H1 (cell line): ENCODE data around the gene EXOSC7.

Experiments
- BCL11A ChIP-seq, 2 experiments: IDR thresholded peaks; one replicate each; pipeline ENCODE4 v1.6.1; 2011; ENCODE audit warnings: low read depth in 2 of 2, low read length in 2 of 2, mild to moderate bottlenecking in 2 of 2
- POLR2A ChIP-seq, 2 experiments: IDR thresholded peaks; 1 replicate in 1 of 2; 2 replicates in 1 of 2; pipeline ENCODE4 v1.6.1; 2011; ENCODE audit warnings: low read depth in 2 of 2, low read length in 2 of 2, mild to moderate bottlenecking in 2 of 2; ENCODE audit errors: control extremely low read depth in 1 of 2
- POLR2AphosphoS5 ChIP-seq: IDR thresholded peaks from 2 replicates; pipeline ENCODE4 v1.6.1; 2011; ENCODE audit warnings: low read depth, low read length
- TF ChIP-seq, protein P1 (sequence below), 3 experiments: IDR thresholded peaks; 1 replicate in 2 of 3; 2 replicates in 1 of 3; pipeline versions ENCODE4 v1.5.1 to v1.6.1; 2011; ENCODE audit warnings: low read length in 3 of 3, mild to moderate bottlenecking in 3 of 3, inconsistent platforms in 2 of 3, low read depth in 1 of 3, moderate library complexity in 1 of 3; ENCODE audit not compliant: insufficient read depth in 1 of 3; ENCODE audit errors: control extremely low read depth in 1 of 3

DNA sequence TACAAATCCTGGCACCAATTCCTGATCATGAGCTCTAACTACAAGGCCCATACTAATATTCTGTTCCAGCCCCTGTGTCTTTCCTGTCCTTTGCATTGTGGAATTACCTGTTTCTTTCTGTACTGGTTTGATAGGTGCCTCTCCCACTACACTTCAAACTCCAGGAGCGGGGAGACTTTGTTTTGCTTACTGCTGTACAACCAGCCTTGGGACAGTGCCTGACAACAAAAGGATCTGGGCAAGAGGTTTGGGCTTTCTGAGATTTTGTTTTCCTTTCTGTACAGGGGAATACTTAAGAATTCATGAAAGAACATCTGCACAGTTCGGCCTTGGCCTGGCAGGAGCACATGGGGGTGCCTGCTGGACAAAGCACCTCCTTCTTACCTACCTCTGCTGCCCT, 45.1 kb upstream of the EXOSC7 start:
- TF ChIP-seq, protein P1, sequence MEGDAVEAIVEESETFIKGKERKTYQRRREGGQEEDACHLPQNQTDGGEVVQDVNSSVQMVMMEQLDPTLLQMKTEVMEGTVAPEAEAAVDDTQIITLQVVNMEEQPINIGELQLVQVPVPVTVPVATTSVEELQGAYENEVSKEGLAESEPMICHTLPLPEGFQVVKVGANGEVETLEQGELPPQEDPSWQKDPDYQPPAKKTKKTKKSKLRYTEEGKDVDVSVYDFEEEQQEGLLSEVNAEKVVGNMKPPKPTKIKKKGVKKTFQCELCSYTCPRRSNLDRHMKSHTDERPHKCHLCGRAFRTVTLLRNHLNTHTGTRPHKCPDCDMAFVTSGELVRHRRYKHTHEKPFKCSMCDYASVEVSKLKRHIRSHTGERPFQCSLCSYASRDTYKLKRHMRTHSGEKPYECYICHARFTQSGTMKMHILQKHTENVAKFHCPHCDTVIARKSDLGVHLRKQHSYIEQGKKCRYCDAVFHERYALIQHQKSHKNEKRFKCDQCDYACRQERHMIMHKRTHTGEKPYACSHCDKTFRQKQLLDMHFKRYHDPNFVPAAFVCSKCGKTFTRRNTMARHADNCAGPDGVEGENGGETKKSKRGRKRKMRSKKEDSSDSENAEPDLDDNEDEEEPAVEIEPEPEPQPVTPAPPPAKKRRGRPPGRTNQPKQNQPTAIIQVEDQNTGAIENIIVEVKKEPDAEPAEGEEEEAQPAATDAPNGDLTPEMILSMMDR (IDR thresholded peaks at IDR 0.05; ENCODE audit: control extremely low read depth in 1 of 3, insufficient read depth in 1 of 3, low read depth in 1 of 3, low read length in 3 of 3): no peak
- TF ChIP-seq POLR2AphosphoS5: no peak
- no peak for TF ChIP-seq POLR2A (IDR thresholded peaks at IDR 0.05; ENCODE audit: control extremely low read depth in 1 of 2, low read depth in 2 of 2, low read length in 2 of 2)
- no peak for TF ChIP-seq BCL11A (IDR thresholded peaks at IDR 0.05; ENCODE audit: low read depth in 2 of 2, low read length in 2 of 2)
